RWPE2 (cell line): ENCODE data around the gene IKZF5.

ENCODE experiments used
- ATAC-seq: fragments of 200-7000 bp; cut with Tn5 transposase; 3 replicates; pipeline ENCODE4 v1.9.1; 2021; ENCODE audit warnings: low read depth
- DNase-seq: peaks from one replicate; pipeline ENCODE4 v3.0.0-alpha.2; 2020; ENCODE audit warnings: low spot score
- H3K27ac ChIP-seq: fragments of 450-650 bp; 2 replicates; pipeline ENCODE4 v1.5.1; 2017; ENCODE audit warnings: mild to moderate bottlenecking; ENCODE audit not compliant: poor library complexity, severe bottlenecking
- H3K27me3 ChIP-seq: fragments of 250-450 bp; sonication (Bioruptor Pico); 2 replicates; pipeline ENCODE4 v1.5.1; 2021; ENCODE audit warnings: mild to moderate bottlenecking, moderate library complexity; ENCODE audit not compliant: insufficient read depth, poor library complexity, severe bottlenecking
- H3K36me3 ChIP-seq: fragments of 250-450 bp; sonication (Bioruptor Pico); 2 replicates; pipeline ENCODE4 v1.5.1; 2020; ENCODE audit warnings: low read depth, mild to moderate bottlenecking, moderate library complexity
- H3K4me1 ChIP-seq: fragments of 250-450 bp; sonication (Bioruptor Pico); 2 replicates; pipeline ENCODE4 v1.5.1; 2021; ENCODE audit warnings: mild to moderate bottlenecking, moderate library complexity; ENCODE audit not compliant: insufficient read depth, poor library complexity, severe bottlenecking
- H3K4me3 ChIP-seq: fragments of 250-450 bp; sonication (Bioruptor Pico); 2 replicates; pipeline ENCODE4 v1.5.1; 2021; ENCODE audit warnings: mild to moderate bottlenecking, moderate library complexity; ENCODE audit not compliant: severe bottlenecking
- H3K9me3 ChIP-seq: fragments of 250-450 bp; sonication (Bioruptor Pico); 2 replicates; pipeline ENCODE4 v1.5.1; 2021; ENCODE audit warnings: mild to moderate bottlenecking, moderate library complexity; ENCODE audit not compliant: severe bottlenecking
- TF ChIP-seq, protein P1 (sequence below): fragments of 450-650 bp; IDR thresholded peaks from one replicate; pipeline ENCODE4 v1.5.1; 2017; ENCODE audit warnings: mild to moderate bottlenecking, moderate library complexity; ENCODE audit not compliant: poor library complexity, severe bottlenecking

The IKZF5 gene

GRCh38 chr10:122980209-122981065, 28.2 kb downstream of the IKZF5 start, which contains the start of gene PSTK:
TSS of gene PSTK (plus strand) at chr10:122980401. CDS start at chr10:122980480, 79 bp downstream.
- no peaks in the 10 kb centered on the region for H3K9me3 ChIP-seq
- H3K27me3 ChIP-seq, result no peaks in the 10 kb centered on the region
- TF ChIP-seq, protein P1, sequence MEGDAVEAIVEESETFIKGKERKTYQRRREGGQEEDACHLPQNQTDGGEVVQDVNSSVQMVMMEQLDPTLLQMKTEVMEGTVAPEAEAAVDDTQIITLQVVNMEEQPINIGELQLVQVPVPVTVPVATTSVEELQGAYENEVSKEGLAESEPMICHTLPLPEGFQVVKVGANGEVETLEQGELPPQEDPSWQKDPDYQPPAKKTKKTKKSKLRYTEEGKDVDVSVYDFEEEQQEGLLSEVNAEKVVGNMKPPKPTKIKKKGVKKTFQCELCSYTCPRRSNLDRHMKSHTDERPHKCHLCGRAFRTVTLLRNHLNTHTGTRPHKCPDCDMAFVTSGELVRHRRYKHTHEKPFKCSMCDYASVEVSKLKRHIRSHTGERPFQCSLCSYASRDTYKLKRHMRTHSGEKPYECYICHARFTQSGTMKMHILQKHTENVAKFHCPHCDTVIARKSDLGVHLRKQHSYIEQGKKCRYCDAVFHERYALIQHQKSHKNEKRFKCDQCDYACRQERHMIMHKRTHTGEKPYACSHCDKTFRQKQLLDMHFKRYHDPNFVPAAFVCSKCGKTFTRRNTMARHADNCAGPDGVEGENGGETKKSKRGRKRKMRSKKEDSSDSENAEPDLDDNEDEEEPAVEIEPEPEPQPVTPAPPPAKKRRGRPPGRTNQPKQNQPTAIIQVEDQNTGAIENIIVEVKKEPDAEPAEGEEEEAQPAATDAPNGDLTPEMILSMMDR, result peak; percentile 79
- peak within 1 kb of the TSS; percentile 66 for H3K4me3 ChIP-seq
- ATAC-seq (peak; percentile 96), DNase-seq (peak; percentile 89)
- peak within 1 kb of the TSS; percentile 32 for H3K27ac ChIP-seq
- peaks cover 7% of the 10 kb centered on the region for H3K4me1 ChIP-seq
- H3K36me3 ChIP-seq, result no peaks in the 10 kb centered on the region

GRCh38 chr10:122974543-122975064, 34.0 kb downstream of the IKZF5 start:
- Histone ChIP-seq H3K27me3 (no peaks in the 10 kb centered on the region), H3K4me1 (no peaks in the 10 kb centered on the region), H3K27ac (no peak overlapping the region), H3K4me3 (no peak overlapping the region), H3K9me3 (no peaks in the 10 kb centered on the region), H3K36me3 (no peaks in the 10 kb centered on the region)
- ATAC-seq (no peak), DNase-seq (no peak)
- TF ChIP-seq, protein P1, result no peak

DNA sequence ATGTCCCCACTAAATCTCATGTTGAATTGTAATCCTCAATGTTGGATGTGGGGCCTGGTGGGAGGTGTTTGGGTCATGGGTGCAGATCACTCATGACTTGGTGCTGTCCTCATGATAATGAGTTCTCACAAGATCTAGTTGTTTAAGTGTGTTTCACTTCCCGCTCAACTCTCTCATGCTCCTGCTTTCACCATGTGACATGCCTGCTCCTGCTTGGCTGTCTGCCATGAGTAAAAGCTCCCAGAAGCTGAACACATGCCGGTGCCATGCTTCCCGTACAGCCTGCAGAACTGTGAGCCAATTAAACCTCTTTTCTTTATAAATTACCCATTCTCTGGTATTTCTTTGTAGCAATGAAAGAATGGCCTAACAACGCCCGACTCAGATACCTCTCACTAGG, 34.6 kb downstream of the IKZF5 start:
- H3K4me3 ChIP-seq, result no peak overlapping the region
- DNase-seq, result no peak
- H3K36me3 ChIP-seq, result no peaks in the 10 kb centered on the region
- H3K9me3 ChIP-seq, result no peaks in the 10 kb centered on the region
- no peak for ATAC-seq
- no peaks in the 10 kb centered on the region for H3K4me1 ChIP-seq
- TF ChIP-seq, protein P1, result no peak
- H3K27me3 ChIP-seq, result no peaks in the 10 kb centered on the region
- no peak overlapping the region for H3K27ac ChIP-seq

DNA sequence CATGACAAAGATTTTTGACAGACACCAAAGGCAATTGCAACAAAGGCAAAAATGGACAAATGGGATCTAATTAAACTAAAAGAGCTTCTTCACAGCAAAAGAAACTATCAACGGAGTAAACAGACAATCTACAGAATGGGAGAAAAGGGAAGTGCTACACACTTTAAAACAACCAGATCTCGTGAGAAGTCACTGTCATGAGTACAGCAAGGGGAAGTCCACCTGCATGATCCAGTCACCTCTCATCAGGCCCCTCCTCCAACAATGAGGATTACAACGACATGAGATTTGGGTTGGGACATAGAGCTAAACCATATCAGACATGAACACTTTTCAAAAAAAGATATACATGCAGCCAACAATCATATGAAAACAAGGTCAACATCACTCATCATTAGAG, 39.9 kb downstream of the IKZF5 start:
- no peak overlapping the region for H3K4me3 ChIP-seq

More for the DNA sequence above, 39.9 kb downstream of the IKZF5 start:
- no peak overlapping the region for H3K27ac ChIP-seq
- DNase-seq, result no peak
- no peak for ATAC-seq
- no peaks in the 10 kb centered on the region for H3K36me3 ChIP-seq
- TF ChIP-seq, protein P1, result no peak
- H3K9me3 ChIP-seq, result no peaks in the 10 kb centered on the region
- no peaks in the 10 kb centered on the region for H3K27me3 ChIP-seq
- H3K4me1 ChIP-seq, result no peaks in the 10 kb centered on the region
